KMS-11 (cell line): Measurements from ENCODE around the gene PKHD1.
"Not testable (repeated sequence)": the region's sequence is repeated elsewhere in the genome, so short reads cannot be mapped to it uniquely, and the experiment has no call there.

Source experiments
- H2AFZ ChIP-seq: fragments of 200-600 bp; sonication (generic); 2 replicates; pipeline ENCODE4 v1.6.1; 2016; ENCODE audit warnings: antibody characterized with exemption, mixed run types, low read depth
- H3K27ac ChIP-seq: fragments of 200-600 bp; sonication (generic); 2 replicates; pipeline ENCODE4 v1.6.1; 2016; ENCODE audit warnings: mild to moderate bottlenecking, mixed run types
- H3K27me3 ChIP-seq: fragments of 200-600 bp; sonication (generic); 2 replicates; pipeline ENCODE4 v1.6.1; 2017; ENCODE audit warnings: mild to moderate bottlenecking, low read depth, mixed run types, moderate library complexity; ENCODE audit not compliant: insufficient read depth
- H3K36me3 ChIP-seq: fragments of 200-600 bp; sonication (generic); 2 replicates; pipeline ENCODE4 v1.6.1; 2017; ENCODE audit warnings: mild to moderate bottlenecking, mixed run types; ENCODE audit not compliant: insufficient read depth
- H3K4me1 ChIP-seq: fragments of 200-600 bp; sonication (generic); 2 replicates; pipeline ENCODE4 v1.6.1; 2016; ENCODE audit warnings: mild to moderate bottlenecking, low read depth, mixed run types; ENCODE audit not compliant: poor library complexity, severe bottlenecking
- H3K4me2 ChIP-seq: fragments of 200-600 bp; sonication (generic); 2 replicates; pipeline ENCODE4 v1.7.0; 2016; ENCODE audit warnings: mild to moderate bottlenecking, mixed run types
- H3K4me3 ChIP-seq: fragments of 200-600 bp; sonication (generic); IDR thresholded peaks from 2 replicates; pipeline ENCODE4 v1.6.1; 2017; ENCODE audit warnings: low read depth, low read length, mixed read lengths; ENCODE audit not compliant: insufficient read depth
- H3K79me2 ChIP-seq: fragments of 200-600 bp; sonication (generic); 2 replicates; pipeline ENCODE4 v1.6.1; 2016; ENCODE audit warnings: low read depth, mixed run types; ENCODE audit not compliant: insufficient read depth
- H3K9ac ChIP-seq: fragments of 200-600 bp; sonication (generic); 2 replicates; pipeline ENCODE4 v1.6.1; 2016; ENCODE audit warnings: mild to moderate bottlenecking, mixed run types
- H4K20me1 ChIP-seq: fragments of 200-600 bp; sonication (generic); 2 replicates; pipeline ENCODE4 v1.6.1; 2016; ENCODE audit warnings: mild to moderate bottlenecking, mixed run types; ENCODE audit not compliant: insufficient read depth
- CTCF ChIP-seq: fragments of 200-600 bp; sonication (generic); conservative IDR thresholded peaks from 2 replicates; pipeline ENCODE4 v1.6.1; 2017; ENCODE audit warnings: low read depth, mild to moderate bottlenecking, antibody characterized with exemption, low read length, moderate library complexity, mixed read lengths

The PKHD1 gene

DNA sequence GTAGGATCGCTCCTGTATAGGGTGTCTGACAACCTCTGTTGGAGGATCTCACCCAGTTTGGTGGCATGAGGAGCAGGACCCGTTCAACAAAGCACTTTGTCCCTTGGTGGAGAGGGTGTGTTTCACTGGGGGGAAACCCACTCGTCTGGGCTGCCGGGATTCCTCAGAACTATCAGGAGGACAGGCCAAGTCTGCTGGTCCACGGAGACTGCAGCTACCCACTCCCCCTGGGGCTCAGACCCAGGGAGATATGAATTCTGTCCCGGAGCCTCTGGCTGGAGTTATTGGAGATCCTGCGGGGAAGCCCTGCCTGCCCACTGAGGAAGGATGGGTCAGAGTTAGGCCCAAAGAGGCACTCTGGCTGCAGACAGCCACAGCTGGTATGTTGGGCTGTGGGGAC, 233.1 kb downstream of the PKHD1 start:
- no peak for TF ChIP-seq CTCF
- no peak overlapping the region for H2AFZ ChIP-seq
- H3K79me2 ChIP-seq: no peaks in the 10 kb centered on the region
- no peaks in the 10 kb centered on the region for H3K27me3 ChIP-seq
- H3K27ac ChIP-seq: no peak overlapping the region
- no peak overlapping the region for H3K9ac ChIP-seq
- no peak overlapping the region for H3K4me3 ChIP-seq
- no peaks in the 10 kb centered on the region for H3K36me3 ChIP-seq
- H3K4me2 ChIP-seq: no peak overlapping the region
- H3K4me1 ChIP-seq: no peaks in the 10 kb centered on the region
- H4K20me1 ChIP-seq: no peaks in the 10 kb centered on the region

- H3K9ac ChIP-seq, H3K4me3 ChIP-seq, H3K36me3 ChIP-seq, H3K79me2 ChIP-seq, H3K4me2 ChIP-seq, H3K27ac ChIP-seq, H3K27me3 ChIP-seq, H3K4me1 ChIP-seq, H2AFZ ChIP-seq, H4K20me1 ChIP-seq: not testable (repeated sequence)
These were observed 234.3 kb downstream of the PKHD1 start for GRCh38 chr6:51853109-51853508.

DNA sequence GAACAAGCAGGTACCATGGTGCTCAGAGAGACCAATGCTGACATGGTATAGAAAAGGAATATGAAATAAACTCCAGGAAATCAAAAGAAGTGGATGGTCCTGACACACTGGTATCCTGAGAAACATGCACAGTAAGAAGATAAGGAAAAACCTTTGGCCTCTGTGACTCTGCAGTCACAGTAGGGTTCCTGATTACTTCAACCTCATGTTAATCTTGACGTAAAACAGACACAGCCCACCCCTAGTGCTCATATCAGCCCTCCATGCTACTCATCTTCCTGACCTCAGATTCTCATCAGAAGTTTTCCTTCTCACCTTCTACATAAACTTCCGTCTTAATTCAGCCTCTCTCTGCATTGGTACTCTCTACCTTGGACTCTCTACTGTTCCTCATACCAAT, 240.9 kb downstream of the PKHD1 start:
- Histone ChIP-seq H3K9ac (no peak overlapping the region), H3K4me1 (no peaks in the 10 kb centered on the region), H3K79me2 (no peaks in the 10 kb centered on the region), H4K20me1 (no peaks in the 10 kb centered on the region), H3K27me3 (no peaks in the 10 kb centered on the region), H3K36me3 (no peaks in the 10 kb centered on the region), H3K27ac (no peak overlapping the region), H3K4me2 (no peak overlapping the region), H3K4me3 (no peak overlapping the region), H2AFZ (no peak overlapping the region)
- no peak for TF ChIP-seq CTCF

- no peak for TF ChIP-seq CTCF
- Histone ChIP-seq H3K4me1 (no peaks in the 10 kb centered on the region), H3K4me3 (no peak overlapping the region), H3K27me3 (no peaks in the 10 kb centered on the region), H3K36me3 (no peaks in the 10 kb centered on the region), H4K20me1 (no peaks in the 10 kb centered on the region), H3K4me2 (no peak overlapping the region), H2AFZ (no peak overlapping the region), H3K79me2 (no peaks in the 10 kb centered on the region), H3K27ac (no peak overlapping the region), H3K9ac (no peak overlapping the region)
These were observed 243.1 kb downstream of the PKHD1 start for GRCh38 chr6:51844336-51844735.

GRCh38 chr6:51843456-51844056, 243.9 kb downstream of the PKHD1 start:
- Histone ChIP-seq H3K9ac (no peak overlapping the region), H3K27me3 (no peaks in the 10 kb centered on the region), H3K27ac (no peak overlapping the region), H4K20me1 (no peaks in the 10 kb centered on the region), H3K4me2 (no peak overlapping the region), H3K4me3 (no peak overlapping the region), H3K36me3 (no peaks in the 10 kb centered on the region), H3K4me1 (no peaks in the 10 kb centered on the region), H2AFZ (no peak overlapping the region), H3K79me2 (no peaks in the 10 kb centered on the region)
- TF ChIP-seq CTCF: no peak
